Stimulated activated CD4-positive, alpha-beta T cell treated with anti-CD3 and anti-CD28 coated beads, Interleukin-4, amount 100 ng/mL, for 24 hours (primary cell): Measurements from ENCODE around the gene BCL3.

Source experiments
- DNase-seq: peaks from one replicate; pipeline ENCODE4 v3.0.0-alpha.2; 2020

BCL3 gene

DNA sequence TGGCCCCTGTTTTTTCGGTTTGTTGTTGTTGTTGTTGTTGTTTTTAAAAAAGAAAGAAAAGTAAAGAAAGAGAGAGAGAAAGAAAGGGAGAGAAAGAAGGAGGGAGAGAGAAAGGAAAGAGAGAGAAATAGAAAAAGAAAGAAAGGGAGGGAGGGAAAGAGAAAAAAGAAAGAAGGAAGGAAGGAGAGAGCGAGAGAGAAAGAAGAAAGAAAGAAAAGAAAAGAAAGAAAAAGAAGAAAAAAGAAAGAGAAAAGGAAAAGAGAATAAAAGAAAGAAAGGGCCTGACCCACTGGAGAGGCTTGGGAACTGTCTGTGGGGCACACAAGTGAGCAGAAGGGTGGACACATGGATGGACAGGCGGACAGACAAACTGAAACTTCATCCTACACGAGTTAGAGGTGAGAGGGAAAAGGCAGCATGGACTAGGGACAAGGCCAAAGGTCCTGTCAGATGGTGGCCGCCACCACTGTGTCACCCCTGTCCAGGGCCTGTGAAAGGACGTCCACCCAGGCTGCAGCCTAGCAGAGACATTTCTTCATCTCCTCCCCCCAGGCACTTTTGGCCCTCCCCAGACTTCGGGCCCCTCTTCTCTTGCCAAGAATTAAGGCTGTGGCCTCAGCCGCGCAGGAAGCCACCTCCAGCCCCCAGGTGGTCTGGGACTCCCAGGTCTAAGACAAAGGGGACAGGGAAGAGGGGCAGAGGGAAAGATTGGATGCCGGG lies 51.3 kb downstream of the BCL3 start:
- DNase-seq, result no peak

DNA sequence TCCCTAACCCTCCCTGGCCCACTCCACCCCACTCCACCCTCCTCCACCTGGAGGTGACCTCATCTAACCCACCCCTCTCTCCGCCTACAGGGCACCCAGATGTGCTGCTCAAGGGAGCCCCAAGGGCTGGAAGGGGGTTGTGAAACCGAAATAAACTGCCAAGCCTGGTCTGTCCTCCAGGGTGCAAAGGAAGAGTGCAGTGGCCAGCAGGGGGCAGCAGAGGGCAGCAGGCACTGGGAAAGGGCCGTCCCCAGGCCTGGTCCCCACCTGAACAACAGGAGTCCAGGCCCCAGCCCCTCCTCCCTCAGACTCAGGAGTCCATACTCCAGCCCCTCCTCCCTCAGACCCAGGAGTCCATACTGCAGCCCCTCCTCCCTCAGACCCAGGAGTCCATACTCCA lies 52.0 kb downstream of the BCL3 start:
- peak; percentile 86 for DNase-seq

GRCh38 chr19:44803442-44804428 lies 55.2 kb downstream of the BCL3 start:
- DNase-seq, result no peak

DNA sequence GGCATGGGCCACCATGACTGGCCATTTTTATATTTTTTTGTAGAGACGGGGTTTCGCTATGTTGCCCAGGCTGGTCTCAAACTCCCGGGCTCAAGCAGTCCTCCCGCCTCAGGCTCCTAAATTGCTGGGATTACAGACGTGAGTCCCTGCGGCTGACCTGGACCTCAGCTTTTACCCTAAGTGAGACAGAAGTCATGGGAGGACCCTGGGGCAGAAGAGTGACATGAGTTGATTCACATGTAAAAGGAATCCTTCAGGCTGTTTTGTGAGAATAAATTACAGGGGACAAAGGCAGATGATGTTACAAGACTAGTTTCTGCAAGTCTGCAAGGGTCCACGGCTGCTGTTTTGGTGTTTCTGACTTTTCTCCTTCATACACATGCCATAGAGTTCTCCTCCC lies 57.8 kb downstream of the BCL3 start:
- DNase-seq, result no peak

GRCh38 chr19:44807162-44807561 lies 58.7 kb downstream of the BCL3 start:
- DNase-seq, result no peak

- DNase-seq, result no peak
Observed at GRCh38 chr19:44807652-44808462, 59.3 kb downstream of the BCL3 start.

GRCh38 chr19:44808463-44809371 lies 60.2 kb downstream of the BCL3 start, which contains the start of gene BCAM:
Gene BCAM (plus strand): TSS chr19:44809103. CDS start chr19:44809125, 22 bp downstream.
- no peak for DNase-seq
